Measurements from ENCODE around the gene NBR1. TPM values are rescaled to one million over a fixed set of nuclear protein-coding genes. Genes with fewer than 3 reads are reported as not detected.
"Not testable (repeated sequence)": the region's sequence is repeated elsewhere in the genome, so short reads cannot be mapped to it uniquely, and the experiment has no call there.

The NBR1 gene
- total RNA-seq, 1 donor from 2014 or later: 58.9 TPM

DNA sequence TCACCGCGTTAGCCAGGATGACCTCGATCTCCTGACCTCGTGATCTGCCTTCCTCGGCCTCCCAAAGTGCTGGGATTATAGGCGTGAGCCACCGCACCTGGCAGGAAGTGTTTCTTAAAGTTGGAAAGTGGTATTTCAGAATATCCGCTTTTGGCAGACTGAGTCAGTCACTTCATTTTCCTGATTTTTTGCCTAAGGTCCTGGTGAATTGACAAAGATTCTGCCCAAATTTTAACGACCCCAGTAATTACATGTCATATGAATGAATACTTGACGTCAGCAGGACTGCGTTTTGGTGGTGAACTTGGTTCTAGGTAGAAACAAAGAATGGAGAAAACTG is 41.4 kb upstream of the NBR1 start:
- no peaks in the 10 kb centered on the region for H3K27me3 ChIP-seq
- DNase-seq (ENCODE audit: extremely low spot score in 2 of 2): no peak
- no peaks in the 10 kb centered on the region for H3K9me3 ChIP-seq
- no peaks in the 10 kb centered on the region for H3K36me3 ChIP-seq
- H3K27ac ChIP-seq: peak overlapping the region; percentile 27
- TF ChIP-seq, protein P1, sequence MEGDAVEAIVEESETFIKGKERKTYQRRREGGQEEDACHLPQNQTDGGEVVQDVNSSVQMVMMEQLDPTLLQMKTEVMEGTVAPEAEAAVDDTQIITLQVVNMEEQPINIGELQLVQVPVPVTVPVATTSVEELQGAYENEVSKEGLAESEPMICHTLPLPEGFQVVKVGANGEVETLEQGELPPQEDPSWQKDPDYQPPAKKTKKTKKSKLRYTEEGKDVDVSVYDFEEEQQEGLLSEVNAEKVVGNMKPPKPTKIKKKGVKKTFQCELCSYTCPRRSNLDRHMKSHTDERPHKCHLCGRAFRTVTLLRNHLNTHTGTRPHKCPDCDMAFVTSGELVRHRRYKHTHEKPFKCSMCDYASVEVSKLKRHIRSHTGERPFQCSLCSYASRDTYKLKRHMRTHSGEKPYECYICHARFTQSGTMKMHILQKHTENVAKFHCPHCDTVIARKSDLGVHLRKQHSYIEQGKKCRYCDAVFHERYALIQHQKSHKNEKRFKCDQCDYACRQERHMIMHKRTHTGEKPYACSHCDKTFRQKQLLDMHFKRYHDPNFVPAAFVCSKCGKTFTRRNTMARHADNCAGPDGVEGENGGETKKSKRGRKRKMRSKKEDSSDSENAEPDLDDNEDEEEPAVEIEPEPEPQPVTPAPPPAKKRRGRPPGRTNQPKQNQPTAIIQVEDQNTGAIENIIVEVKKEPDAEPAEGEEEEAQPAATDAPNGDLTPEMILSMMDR (IDR thresholded peaks at IDR 0.05): no peak
- TF ChIP-seq POLR2A (IDR thresholded peaks at IDR 0.05) (no peak), POLR2AphosphoS5 (IDR thresholded peaks at IDR 0.05; ENCODE audit: insufficient read depth in 1 of 2, low read depth in 1 of 2) (no peak)
- peaks cover 23% of the 10 kb centered on the region for H3K4me1 ChIP-seq
- peak overlapping the region in 1 of 2 donors; percentile 32 for H3K4me3 ChIP-seq
- intact Hi-C loops (cut with DNase I): loop anchor here (10.0 kb wide), 1 partner anchor 105 kb away; the partner anchor contains the start of genes RND2 and VAT1

DNA sequence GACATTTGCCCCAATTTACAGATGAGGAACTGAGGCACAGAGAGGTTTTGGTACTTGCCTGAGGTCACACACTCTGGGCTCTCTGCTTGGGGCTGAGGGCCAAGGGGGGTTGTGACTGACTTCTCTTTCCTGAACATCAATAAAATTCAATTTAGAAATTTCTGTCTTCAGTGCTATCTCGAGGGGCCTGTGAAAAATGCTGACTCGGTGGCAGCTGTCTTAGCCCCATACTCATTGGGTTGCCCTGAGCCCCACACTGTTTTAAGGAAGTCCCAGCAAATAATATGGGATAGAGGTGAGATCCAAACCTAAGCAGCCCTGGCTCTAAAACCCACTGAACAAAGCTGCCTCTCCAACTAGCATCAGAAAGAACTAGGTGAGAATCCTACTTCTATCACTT is 38.9 kb upstream of the NBR1 start:
- TF ChIP-seq POLR2AphosphoS5 (IDR thresholded peaks at IDR 0.05; ENCODE audit: insufficient read depth in 1 of 2, low read depth in 1 of 2) (no peak), POLR2A (IDR thresholded peaks at IDR 0.05) (no peak)
- TF ChIP-seq, protein P1 (IDR thresholded peaks at IDR 0.05): no peak
- H3K27me3 ChIP-seq: no peaks in the 10 kb centered on the region
- intact Hi-C loops (cut with DNase I): no loop called here
- no peak for DNase-seq (ENCODE audit: extremely low spot score in 2 of 2)
- no peaks in the 10 kb centered on the region for H3K36me3 ChIP-seq
- no peak overlapping the region for H3K27ac ChIP-seq
- H3K4me1 ChIP-seq: peaks cover 7% of the 10 kb centered on the region
- no peaks in the 10 kb centered on the region for H3K9me3 ChIP-seq
- H3K4me3 ChIP-seq: no peak overlapping the region

DNA sequence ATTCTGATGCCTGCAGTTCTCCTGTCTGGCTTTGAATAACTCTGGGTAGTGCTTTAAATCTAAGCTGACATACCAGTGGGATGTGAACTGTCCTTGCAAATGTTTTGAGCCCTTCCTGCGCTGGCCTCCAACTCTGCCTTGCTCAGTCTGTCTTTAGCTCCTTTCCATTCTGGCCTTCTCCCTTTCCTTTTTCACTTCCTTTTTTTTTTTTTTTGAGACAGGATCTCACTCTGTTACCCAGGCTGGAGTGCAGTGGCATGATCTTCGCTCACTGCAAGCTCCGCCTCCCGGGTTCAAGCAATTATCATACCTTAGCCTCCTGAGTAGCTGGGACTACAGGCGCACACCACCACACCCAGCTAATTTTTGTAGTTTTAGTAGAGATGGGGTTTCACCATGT is 37.6 kb upstream of the NBR1 start:
- H3K4me3 ChIP-seq; H3K9me3 ChIP-seq; H3K27me3 ChIP-seq; DNase-seq (ENCODE audit: extremely low spot score in 2 of 2); H3K27ac ChIP-seq; H3K4me1 ChIP-seq; H3K36me3 ChIP-seq; intact Hi-C loops (cut with DNase I): not testable (repeated sequence)

DNA sequence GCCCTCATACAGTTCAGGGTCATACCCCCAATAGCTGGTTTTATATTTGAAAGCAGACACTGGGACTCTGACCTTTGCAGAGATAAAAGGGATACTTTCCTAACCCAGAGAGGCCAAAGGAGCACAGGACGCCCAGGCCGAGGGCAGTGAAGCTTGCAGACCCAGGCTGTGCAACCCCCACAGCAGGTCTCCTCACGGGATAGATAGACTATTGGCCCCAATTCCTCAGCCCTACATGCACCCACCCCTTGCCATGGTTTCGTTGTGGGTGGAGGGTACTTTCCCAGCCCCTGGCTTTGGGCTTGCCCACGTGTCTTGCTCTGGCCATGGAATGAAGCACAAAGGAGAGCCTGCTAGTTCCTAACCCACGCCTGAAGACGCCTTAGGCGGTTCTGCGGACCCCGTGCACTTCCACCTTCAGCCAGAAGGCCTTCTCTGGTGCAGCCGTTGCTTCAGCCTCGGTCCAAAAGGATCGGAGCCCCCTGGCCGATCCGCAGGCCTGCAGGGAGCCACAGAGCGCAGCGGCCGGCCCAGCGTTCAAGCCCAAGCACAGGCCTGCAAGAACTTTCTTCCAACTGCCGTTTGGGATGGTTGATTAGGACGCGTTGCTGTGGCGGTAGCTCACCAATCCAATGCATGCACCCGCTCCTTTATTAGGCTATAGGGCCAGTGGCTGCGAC is 36.1 kb upstream of the NBR1 start:
- H3K4me3 ChIP-seq: no peak overlapping the region
- intact Hi-C loops (cut with DNase I): no loop called here
- H3K36me3 ChIP-seq: no peaks in the 10 kb centered on the region
- TF ChIP-seq, protein P1 (IDR thresholded peaks at IDR 0.05): no peak
- TF ChIP-seq POLR2AphosphoS5 (IDR thresholded peaks at IDR 0.05; ENCODE audit: insufficient read depth in 1 of 2, low read depth in 1 of 2) (no peak), POLR2A (IDR thresholded peaks at IDR 0.05) (no peak)
- H3K27ac ChIP-seq: no peak overlapping the region
- no peaks in the 10 kb centered on the region for H3K27me3 ChIP-seq
- H3K4me1 ChIP-seq: no peaks in the 10 kb centered on the region
- no peak for DNase-seq (ENCODE audit: extremely low spot score in 2 of 2)
- no peaks in the 10 kb centered on the region for H3K9me3 ChIP-seq

DNA sequence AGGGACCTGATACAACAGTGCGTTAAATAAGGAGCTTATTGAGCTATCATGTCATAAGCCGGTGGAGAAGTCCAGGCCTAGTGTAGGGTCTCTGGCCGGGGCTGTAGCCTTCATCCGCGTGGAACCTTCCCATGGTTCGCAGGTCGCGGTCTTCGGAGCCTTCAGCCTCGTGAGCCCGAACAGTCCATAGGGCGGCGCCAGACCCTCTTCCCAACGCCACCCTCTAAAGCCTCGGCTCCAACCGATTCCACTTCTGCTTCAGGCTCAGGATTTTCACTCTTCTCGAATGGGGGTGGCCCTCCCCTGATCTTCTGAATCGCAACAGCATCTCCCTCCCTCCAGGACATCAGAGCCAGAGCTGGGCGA is 35.6 kb upstream of the NBR1 start:
- Histone ChIP-seq H3K36me3 (no peaks in the 10 kb centered on the region), H3K27me3 (no peaks in the 10 kb centered on the region), H3K27ac (no peak overlapping the region), H3K4me1 (no peaks in the 10 kb centered on the region), H3K4me3 (no peak overlapping the region), H3K9me3 (no peaks in the 10 kb centered on the region)
- TF ChIP-seq POLR2AphosphoS5 (IDR thresholded peaks at IDR 0.05; ENCODE audit: insufficient read depth in 1 of 2, low read depth in 1 of 2) (no peak), POLR2A (IDR thresholded peaks at IDR 0.05) (no peak)
- TF ChIP-seq, protein P1 (IDR thresholded peaks at IDR 0.05): no peak
- DNase-seq (ENCODE audit: extremely low spot score in 2 of 2): no peak
- intact Hi-C loops (cut with DNase I): no loop called here

DNA sequence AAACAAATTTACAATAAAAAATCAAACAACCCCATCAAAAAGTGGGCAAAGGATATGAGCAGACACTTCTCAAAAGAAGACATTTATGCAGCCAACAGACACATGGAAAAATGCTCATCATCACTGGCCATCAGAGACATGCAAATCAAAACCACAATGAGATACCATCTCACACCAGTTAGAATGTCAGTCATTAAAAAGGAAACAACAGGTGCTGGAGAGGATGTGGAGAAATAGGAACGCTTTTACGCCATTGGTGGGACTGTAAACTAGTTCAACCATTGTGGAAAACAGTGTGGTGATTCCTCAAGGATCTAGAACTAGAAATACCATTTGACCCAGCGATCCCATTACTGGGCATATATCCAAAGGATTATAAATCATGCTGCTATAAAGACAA is 34.4 kb upstream of the NBR1 start:
- H3K36me3 ChIP-seq; DNase-seq (ENCODE audit: extremely low spot score in 2 of 2); H3K4me3 ChIP-seq; intact Hi-C loops (cut with DNase I); H3K4me1 ChIP-seq; H3K9me3 ChIP-seq; H3K27me3 ChIP-seq; H3K27ac ChIP-seq: not testable (repeated sequence)

DNA sequence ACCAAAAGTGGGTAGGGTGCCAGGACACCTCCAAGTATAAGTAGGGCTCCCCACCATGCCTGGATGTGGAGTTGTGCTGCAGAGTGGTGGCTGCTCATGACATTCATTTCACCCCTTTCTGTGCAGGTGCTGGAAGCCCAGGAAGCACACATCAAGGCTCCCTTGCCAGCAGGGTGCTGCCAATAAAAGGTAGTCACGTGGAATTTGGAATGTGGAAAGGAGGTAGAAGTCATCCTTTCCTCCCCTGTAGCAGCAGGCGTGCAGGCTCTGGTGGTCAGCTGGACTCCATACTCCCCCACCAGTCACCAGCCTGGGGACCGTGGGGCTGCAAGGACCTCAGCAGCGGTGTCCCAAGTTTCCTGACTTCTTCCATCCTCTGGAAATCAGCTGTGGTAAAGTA is 32.5 kb upstream of the NBR1 start:
- H3K36me3 ChIP-seq; intact Hi-C loops (cut with DNase I); H3K27me3 ChIP-seq; DNase-seq (ENCODE audit: extremely low spot score in 2 of 2); H3K4me3 ChIP-seq; H3K27ac ChIP-seq; H3K4me1 ChIP-seq; H3K9me3 ChIP-seq: not testable (repeated sequence)

All from vagina (tissue), 2 donors.